Activated T-helper 1 cell treated with Interleukin-2 at 50 U/mL for 16 hours (primary cell): ENCODE results near the gene HOXB1.

ENCODE experiments used
- DNase-seq: peaks from one replicate; pipeline ENCODE4 v3.0.0-alpha.2; 2020; ENCODE audit warnings: low read depth

The HOXB1 gene

GRCh38 chr17:48567646-48568354 is 37.0 kb upstream of the HOXB1 start:
- DNase-seq = no peak

GRCh38 chr17:48567209-48567608 is 36.4 kb upstream of the HOXB1 start:
- no peak for DNase-seq

- no peak for DNase-seq
Observed at GRCh38 chr17:48566717-48567116, 35.9 kb upstream of the HOXB1 start.

- no peak for DNase-seq
Observed at GRCh38 chr17:48565925-48566710, 35.3 kb upstream of the HOXB1 start.

GRCh38 chr17:48565022-48565554 is 34.3 kb upstream of the HOXB1 start:
- DNase-seq = no peak

- no peak for DNase-seq
Observed at GRCh38 chr17:48564188-48565021, 33.6 kb upstream of the HOXB1 start.

- no peak for DNase-seq
Observed at GRCh38 chr17:48563867-48564187, 33.0 kb upstream of the HOXB1 start.

- no peak for DNase-seq
Observed at GRCh38 chr17:48563385-48563838, 32.6 kb upstream of the HOXB1 start.

GRCh38 chr17:48562934-48563333 is 32.1 kb upstream of the HOXB1 start:
- DNase-seq = no peak

GRCh38 chr17:48561884-48562810 is 31.3 kb upstream of the HOXB1 start:
- DNase-seq = no peak

GRCh38 chr17:48559840-48560817 is 29.3 kb upstream of the HOXB1 start:
- no peak for DNase-seq

GRCh38 chr17:48559122-48559839 is 28.5 kb upstream of the HOXB1 start:
- DNase-seq = no peak

- DNase-seq = no peak
Observed at GRCh38 chr17:48558831-48559121, 28.0 kb upstream of the HOXB1 start.

GRCh38 chr17:48558057-48558830 is 27.4 kb upstream of the HOXB1 start:
- no peak for DNase-seq

GRCh38 chr17:48556576-48557401 is 26.0 kb upstream of the HOXB1 start:
- DNase-seq = no peak

GRCh38 chr17:48556229-48556575 is 25.4 kb upstream of the HOXB1 start:
- no peak for DNase-seq

GRCh38 chr17:48555258-48556228 is 24.7 kb upstream of the HOXB1 start:
- no peak for DNase-seq
